Stimulated activated CD8-positive, alpha-beta memory T cell treated with anti-CD3 and anti-CD28 coated beads, Interleukin-15, amount 100 ng/mL, for 1 hour (primary cell): ENCODE results near the gene WDTC1.

Experiments used
- DNase-seq: peaks from one replicate; pipeline ENCODE4 v3.0.0-alpha.2; 2020; ENCODE audit warnings: low read depth

WDTC1 gene

GRCh38 chr1:27301582-27302199 lies 67.3 kb downstream of the WDTC1 start:
- DNase-seq = no peak

- no peak for DNase-seq
Observed at GRCh38 chr1:27302612-27303011, 68.2 kb downstream of the WDTC1 start.

- DNase-seq = no peak
Observed at GRCh38 chr1:27303509-27303908, 69.1 kb downstream of the WDTC1 start.

GRCh38 chr1:27306071-27306470 lies 71.6 kb downstream of the WDTC1 start:
- DNase-seq = no peak

- DNase-seq = no peak
Observed at GRCh38 chr1:27306892-27307761, 72.7 kb downstream of the WDTC1 start.

GRCh38 chr1:27307874-27308598 lies 73.6 kb downstream of the WDTC1 start:
- no peak for DNase-seq

- no peak for DNase-seq
Observed at GRCh38 chr1:27314169-27314568, 79.7 kb downstream of the WDTC1 start.

GRCh38 chr1:27314737-27315136 lies 80.3 kb downstream of the WDTC1 start:
- DNase-seq = no peak

GRCh38 chr1:27316860-27317259 lies 82.4 kb downstream of the WDTC1 start:
- no peak for DNase-seq

- DNase-seq = no peak
Observed at GRCh38 chr1:27318136-27318535, 83.7 kb downstream of the WDTC1 start.

- no peak for DNase-seq
Observed at GRCh38 chr1:27318596-27318995, 84.2 kb downstream of the WDTC1 start.

- peak; percentile 90 for DNase-seq
Observed at GRCh38 chr1:27321813-27322568, 87.6 kb downstream of the WDTC1 start, which contains the start of gene TMEM222. TSS of gene TMEM222 (plus strand) at chr1:27322163. CDS start at chr1:27322198, 35 bp downstream.

GRCh38 chr1:27322569-27323240 lies 88.3 kb downstream of the WDTC1 start:
- DNase-seq = no peak

GRCh38 chr1:27325286-27325685 lies 90.9 kb downstream of the WDTC1 start:
- no peak for DNase-seq

GRCh38 chr1:27327964-27328363 lies 93.5 kb downstream of the WDTC1 start:
- no peak for DNase-seq

- no peak for DNase-seq
Observed at GRCh38 chr1:27330786-27331185, 96.4 kb downstream of the WDTC1 start.

GRCh38 chr1:27331426-27331825 lies 97.0 kb downstream of the WDTC1 start:
- DNase-seq = no peak

GRCh38 chr1:27331922-27332321 lies 97.5 kb downstream of the WDTC1 start:
- no peak for DNase-seq

GRCh38 chr1:27332536-27333281 lies 98.3 kb downstream of the WDTC1 start:
- DNase-seq = peak; percentile 38

- DNase-seq = no peak
Observed at GRCh38 chr1:27333717-27334279, 99.4 kb downstream of the WDTC1 start.
